Body of pancreas (tissue), 4 donors: Measurements from ENCODE around the gene CTIF. TPM values are rescaled to one million over a fixed set of nuclear protein-coding genes. Genes with fewer than 3 reads are reported as not detected.
A peak's percentile ranks its signal among the peaks of the same experiment; 100 is the strongest.

Source experiments
- ATAC-seq: fragments of 150-250 bp; one replicate; pipeline ENCODE4 v1.9.1; 2016
- DNase-seq, 4 donors: peaks; one replicate each; pipeline ENCODE4 v3.0.0-alpha.2; 2019
- H3K27ac ChIP-seq, 4 donors: fragments of 200-600 bp; sonication (generic); 1 replicate in 3 of 4; 2 replicates in 1 of 4; pipeline versions ENCODE4 v1.5.1 to v1.6.1; 2016 to 2019; ENCODE audit warnings: mild to moderate bottlenecking in 1 of 4, mixed read lengths in 1 of 4, moderate library complexity in 1 of 4
- H3K27me3 ChIP-seq, 2 donors: fragments of 200-600 bp; sonication (generic); one replicate each; pipeline ENCODE4 v1.6.0; 2016; ENCODE audit warnings: mild to moderate bottlenecking in 1 of 2
- H3K36me3 ChIP-seq, 2 donors: fragments of 200-600 bp; sonication (generic); replicated peaks in 1 of 2; 2 replicates each; pipeline ENCODE4 v1.5.1; 2016; ENCODE audit warnings: low read depth in 2 of 2; ENCODE audit not compliant: insufficient read depth in 1 of 2
- H3K4me1 ChIP-seq: fragments of 200-600 bp; sonication (generic); one replicate; pipeline ENCODE4 v1.6.0; 2016
- H3K4me3 ChIP-seq, 2 donors: fragments of 200-600 bp; sonication (generic); 1 replicate in 1 of 2; 2 replicates in 1 of 2; pipeline ENCODE4 v1.5.1; 2016 to 2019
- H3K9me3 ChIP-seq, 3 donors: fragments of 200-600 bp; sonication (generic); 1 replicate in 2 of 3; 2 replicates in 1 of 3; pipeline ENCODE4 v1.5.1; 2016
- POLR2A ChIP-seq, 3 donors: fragments of 450-650 bp; IDR thresholded peaks; one replicate each; pipeline ENCODE4 v1.6.1; 2016; ENCODE audit warnings: antibody characterized with exemption in 3 of 3, mild to moderate bottlenecking in 2 of 3
- WGBS, 2 donors: methylation state at CpG; one replicate each; pipeline ENCODE4 v1.1.5; 2017; 5-methylcytosine and 5-hydroxymethylcytosine counted together
- intact Hi-C: fragments of 100-400 bp; cut with DNase I; formaldehyde crosslinking; loops from one replicate; pipeline ENCODE4 v1.15.1; 2023
- total RNA-seq, 2 donors: library from RNA; depleted of rRNA; stranded (reverse); fragments of >200 nt; gene quantifications; one replicate each; pipeline ENCODE4 v1.1.0, GENCODE V29; 2016
- TF ChIP-seq, protein P1 (sequence below), 7 experiments: fragments of 450-650 bp in 4 of 7; fragments of 200-600 bp in 3 of 7; sonication (generic) in 3 of 7; IDR thresholded peaks; one replicate each; pipeline ENCODE4 v1.5.1; 2016 to 2019; ENCODE audit warnings: antibody characterized with exemption in 7 of 7

Gene CTIF
- total RNA-seq, 2 donors from 2014 or later = 18.7 to 24.4 TPM

DNA sequence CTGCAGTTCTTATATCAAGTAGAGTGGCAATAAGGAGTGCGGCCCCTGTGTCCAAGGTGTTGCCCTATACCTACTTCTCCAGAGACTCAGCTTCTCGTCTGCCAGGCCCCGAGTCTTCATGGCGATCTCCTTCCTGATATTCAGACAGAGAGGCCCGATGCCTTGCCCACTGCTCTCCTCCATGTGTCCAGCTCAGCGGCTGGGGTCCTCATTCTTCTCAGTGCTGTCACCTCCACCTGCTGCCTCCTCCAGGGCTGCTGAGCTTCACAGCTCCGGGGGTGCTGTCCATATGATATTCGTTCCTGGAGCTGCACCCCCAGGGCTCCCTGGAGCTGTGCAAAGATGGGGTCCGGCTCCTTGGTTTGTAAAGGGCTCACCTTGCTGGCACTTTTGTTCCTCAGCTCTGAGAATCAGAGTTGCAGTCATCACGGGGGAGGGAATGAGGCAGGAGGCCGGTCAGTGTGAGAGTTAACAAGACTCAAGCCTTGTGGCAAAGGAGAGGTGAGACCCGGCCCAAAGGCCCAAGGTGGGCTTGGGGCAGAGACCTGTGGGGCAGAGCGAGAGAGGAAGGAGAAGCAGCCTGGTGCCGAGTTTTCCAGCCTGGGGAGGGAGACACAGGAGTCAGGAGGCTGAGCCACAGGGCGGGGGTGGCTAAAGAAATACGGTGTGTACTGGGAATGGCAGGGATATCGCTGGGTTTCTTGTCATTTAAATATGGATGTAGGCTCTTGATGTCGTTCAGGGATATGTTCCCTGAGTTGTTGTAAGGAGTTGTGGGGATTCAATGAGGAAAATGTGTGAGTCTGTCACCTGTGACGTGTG, 120.6 kb downstream of the CTIF start:
- Histone ChIP-seq H3K27ac (no peak overlapping the region), H3K27me3 (no peaks in the 10 kb centered on the region), H3K4me3 (no peak overlapping the region), H3K4me1 (peaks cover 13% of the 10 kb centered on the region), H3K36me3 (no peaks in the 10 kb centered on the region), H3K9me3 (no peaks in the 10 kb centered on the region)
- DNase-seq (no peak), ATAC-seq (no peak)
- WGBS, 2 donors = 95% methylated on average over 19 of the region's 19 CpGs
- no peak for TF ChIP-seq POLR2A (IDR thresholded peaks at IDR 0.05)
- TF ChIP-seq, protein P1, sequence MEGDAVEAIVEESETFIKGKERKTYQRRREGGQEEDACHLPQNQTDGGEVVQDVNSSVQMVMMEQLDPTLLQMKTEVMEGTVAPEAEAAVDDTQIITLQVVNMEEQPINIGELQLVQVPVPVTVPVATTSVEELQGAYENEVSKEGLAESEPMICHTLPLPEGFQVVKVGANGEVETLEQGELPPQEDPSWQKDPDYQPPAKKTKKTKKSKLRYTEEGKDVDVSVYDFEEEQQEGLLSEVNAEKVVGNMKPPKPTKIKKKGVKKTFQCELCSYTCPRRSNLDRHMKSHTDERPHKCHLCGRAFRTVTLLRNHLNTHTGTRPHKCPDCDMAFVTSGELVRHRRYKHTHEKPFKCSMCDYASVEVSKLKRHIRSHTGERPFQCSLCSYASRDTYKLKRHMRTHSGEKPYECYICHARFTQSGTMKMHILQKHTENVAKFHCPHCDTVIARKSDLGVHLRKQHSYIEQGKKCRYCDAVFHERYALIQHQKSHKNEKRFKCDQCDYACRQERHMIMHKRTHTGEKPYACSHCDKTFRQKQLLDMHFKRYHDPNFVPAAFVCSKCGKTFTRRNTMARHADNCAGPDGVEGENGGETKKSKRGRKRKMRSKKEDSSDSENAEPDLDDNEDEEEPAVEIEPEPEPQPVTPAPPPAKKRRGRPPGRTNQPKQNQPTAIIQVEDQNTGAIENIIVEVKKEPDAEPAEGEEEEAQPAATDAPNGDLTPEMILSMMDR (IDR thresholded peaks at IDR 0.05) = no peak
- intact Hi-C loops = loop anchor here (5.0 kb wide), 1 partner anchor 182 kb away; no protein-coding TSS in a partner anchor

DNA sequence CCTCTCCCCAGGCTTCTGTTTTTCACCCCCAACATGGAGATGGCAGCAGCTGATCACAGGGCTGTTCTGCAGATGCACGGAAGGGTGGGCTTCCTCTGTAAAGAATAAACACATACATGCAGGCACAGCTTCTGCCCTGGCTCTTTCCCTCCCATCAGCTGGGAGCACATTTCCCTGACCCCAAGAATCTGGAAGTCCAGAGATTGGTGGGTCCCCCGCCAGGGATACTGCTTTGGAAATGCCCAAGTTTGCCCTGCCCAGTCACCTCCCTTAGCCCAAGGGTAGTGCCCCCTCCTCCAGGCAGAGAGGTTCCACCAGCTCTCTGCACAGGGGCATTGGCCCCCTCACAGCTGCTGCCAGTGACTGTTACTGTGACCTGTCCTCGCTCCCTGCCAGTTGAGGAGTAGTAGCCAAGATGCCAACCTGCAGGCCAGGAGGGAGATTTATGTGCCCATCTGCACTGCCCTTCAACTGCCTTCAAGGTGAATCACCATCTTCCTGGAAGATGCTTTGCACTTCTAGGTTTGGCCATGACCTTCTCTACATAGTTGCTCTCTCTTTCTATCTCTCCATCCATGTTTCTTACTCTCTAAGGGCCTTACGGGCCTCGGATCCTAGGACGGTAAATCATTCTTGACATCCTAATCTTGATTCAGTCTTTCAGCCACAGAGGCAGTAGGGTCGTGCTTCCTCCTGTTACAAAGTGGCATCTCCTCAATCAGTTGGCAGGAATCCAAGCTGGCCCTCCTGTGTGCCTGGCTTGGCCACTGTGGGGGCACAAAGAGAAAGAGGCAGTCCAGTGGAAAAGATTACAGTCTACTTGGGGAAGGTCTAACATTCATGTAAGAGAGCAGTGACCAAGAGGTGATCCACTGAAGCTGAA, 121.8 kb downstream of the CTIF start:
- H3K36me3 ChIP-seq = no peaks in the 10 kb centered on the region
- no peaks in the 10 kb centered on the region for H3K27me3 ChIP-seq
- ATAC-seq = no peak
- DNase-seq = no peak
- 81 to 89% methylated on average over 7 of the region's 7 CpGs for WGBS, 2 donors
- no peaks in the 10 kb centered on the region for H3K9me3 ChIP-seq
- intact Hi-C loops = loop anchor here (5.0 kb wide), 1 partner anchor 183 kb away; no protein-coding TSS in a partner anchor
- H3K4me1 ChIP-seq = peaks cover 16% of the 10 kb centered on the region
- no peak overlapping the region for H3K4me3 ChIP-seq
- no peak overlapping the region for H3K27ac ChIP-seq
- TF ChIP-seq, protein P1 (IDR thresholded peaks at IDR 0.05) = no peak
- no peak for TF ChIP-seq POLR2A (IDR thresholded peaks at IDR 0.05)

DNA sequence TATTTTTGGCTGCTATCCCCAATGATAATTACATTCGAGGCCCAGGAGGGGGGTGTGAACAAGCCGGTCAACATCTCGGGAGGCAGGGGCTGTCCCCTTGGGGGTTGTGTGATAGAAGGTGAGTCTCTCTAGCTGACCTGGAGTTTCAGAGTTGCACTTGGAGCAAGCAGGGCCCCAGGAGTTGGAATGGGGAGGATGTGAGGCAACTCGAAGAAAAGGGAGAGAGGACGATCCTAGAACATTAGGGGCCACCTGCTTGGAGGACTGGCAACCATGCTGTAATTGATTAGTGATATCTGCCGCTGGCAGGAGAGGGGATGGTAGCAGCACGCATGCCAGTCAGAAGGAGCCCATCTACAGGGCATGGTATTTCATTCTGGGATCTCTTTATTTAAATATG, 122.6 kb downstream of the CTIF start:
- H3K27ac ChIP-seq = peak overlapping the region in 2 of 4 donors; percentile 43 to 63
- WGBS, 2 donors = 57 to 65% methylated on average over 7 of the region's 7 CpGs
- intact Hi-C loops = loop anchor here (5.0 kb wide), 1 partner anchor 184 kb away; no protein-coding TSS in a partner anchor

DNA sequence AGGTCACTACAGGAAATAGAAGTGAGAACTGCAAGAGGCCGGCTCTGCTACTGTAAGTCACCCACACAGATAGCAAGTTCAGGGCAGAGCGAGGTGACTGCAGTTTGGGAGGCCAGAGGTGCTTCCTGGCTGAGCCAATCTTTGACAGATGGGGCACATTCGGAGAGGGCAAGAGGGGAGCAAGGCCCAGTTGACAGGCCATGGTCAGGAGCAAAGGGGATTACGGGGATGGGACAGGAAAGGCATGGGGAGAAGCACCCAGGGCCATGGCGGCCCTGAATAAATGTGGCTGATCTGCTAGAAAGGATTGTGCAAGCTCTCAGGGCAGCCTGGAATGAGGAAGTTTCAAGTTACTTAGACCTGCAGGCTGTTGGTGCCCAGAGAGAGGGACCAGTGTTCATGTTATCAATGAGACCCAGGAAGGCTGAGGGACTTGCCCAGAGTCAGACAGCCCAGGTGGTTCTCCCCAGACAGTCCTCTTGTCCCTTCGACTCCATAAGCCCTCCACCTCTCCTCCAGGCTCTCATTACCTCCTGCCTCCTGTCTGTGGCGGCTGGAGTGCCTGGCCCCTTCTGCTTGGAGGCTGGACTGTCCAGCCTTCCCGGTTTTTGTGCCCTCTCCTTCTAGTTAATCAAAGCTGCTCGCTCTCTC, 123.3 kb downstream of the CTIF start:
- Histone ChIP-seq H3K4me1 (peaks cover 16% of the 10 kb centered on the region), H3K36me3 (no peaks in the 10 kb centered on the region), H3K27me3 (no peaks in the 10 kb centered on the region), H3K4me3 (no peak overlapping the region), H3K27ac (peak overlapping the region in 3 of 4 donors; percentile 10 to 63 (median 46)), H3K9me3 (no peaks in the 10 kb centered on the region)
- DNase-seq = peak in 1 of 4 donors; percentile 38
- intact Hi-C loops = loop anchor here (5.0 kb wide), 1 partner anchor 185 kb away; no protein-coding TSS in a partner anchor
- no peak for TF ChIP-seq POLR2A (IDR thresholded peaks at IDR 0.05)
- TF ChIP-seq, protein P1 (IDR thresholded peaks at IDR 0.05) = no peak
- ATAC-seq = peak; percentile 62
- WGBS, 2 donors = 56 to 61% methylated on average over 9 of the region's 9 CpGs

More for the DNA sequence above, 122.6 kb downstream of the CTIF start:
- no peak overlapping the region for H3K4me3 ChIP-seq
- H3K27me3 ChIP-seq = no peaks in the 10 kb centered on the region
- no peaks in the 10 kb centered on the region for H3K36me3 ChIP-seq
- H3K4me1 ChIP-seq = peaks cover 16% of the 10 kb centered on the region
- DNase-seq (no peak), ATAC-seq (no peak)
- H3K9me3 ChIP-seq = no peaks in the 10 kb centered on the region
- TF ChIP-seq POLR2A (IDR thresholded peaks at IDR 0.05) = no peak
- TF ChIP-seq, protein P1 (IDR thresholded peaks at IDR 0.05) = no peak
